Esophagus mucosa (tissue), 1 donor: ENCODE results near the gene USP36. TPM values are rescaled to one million over a fixed set of nuclear protein-coding genes. Genes with fewer than 3 reads are reported as not detected.
"Not testable (repeated sequence)": the region's sequence is repeated elsewhere in the genome, so short reads cannot be mapped to it uniquely, and the experiment has no call there.

ENCODE experiments used
- ATAC-seq: fragments of 200-7000 bp; cut with Tn5 transposase; one replicate; pipeline ENCODE4 v1.9.1; 2020
- total RNA-seq: library from RNA; stranded (reverse); gene quantifications from one replicate; pipeline ENCODE4 v1.2.4, GENCODE V29; 2023
- donor health status: DM: yes; HTN: yes; CAD: no.

The USP36 gene
- total RNA-seq, 1 donor from 2014 or later, result 26.4 TPM

DNA sequence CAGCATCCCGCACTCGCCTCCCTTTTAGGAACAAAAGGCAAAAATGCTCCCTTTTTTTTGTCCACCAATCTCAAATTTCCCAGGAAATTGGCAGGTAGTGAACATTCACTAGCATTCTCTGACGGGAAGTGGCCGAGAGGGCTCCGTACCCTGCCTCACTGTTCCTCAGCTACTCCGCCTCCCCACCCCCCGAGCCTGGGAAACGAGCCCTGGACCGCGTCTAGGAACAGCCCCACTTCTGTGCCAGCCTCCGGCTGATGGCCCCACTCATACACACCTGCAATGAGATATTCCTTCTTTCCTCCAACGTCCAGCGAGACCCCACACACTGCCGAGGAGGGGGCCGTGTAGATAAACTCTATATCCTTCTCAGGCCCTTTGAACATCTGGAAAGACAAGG lies 30.0 kb upstream of the USP36 start:
- ATAC-seq, result no peak

- ATAC-seq, result no peak
Observed at GRCh38 chr17:78868391-78868790, 27.8 kb upstream of the USP36 start.

- not testable (repeated sequence) for ATAC-seq
Observed at GRCh38 chr17:78867046-78867445, 26.4 kb upstream of the USP36 start.

DNA sequence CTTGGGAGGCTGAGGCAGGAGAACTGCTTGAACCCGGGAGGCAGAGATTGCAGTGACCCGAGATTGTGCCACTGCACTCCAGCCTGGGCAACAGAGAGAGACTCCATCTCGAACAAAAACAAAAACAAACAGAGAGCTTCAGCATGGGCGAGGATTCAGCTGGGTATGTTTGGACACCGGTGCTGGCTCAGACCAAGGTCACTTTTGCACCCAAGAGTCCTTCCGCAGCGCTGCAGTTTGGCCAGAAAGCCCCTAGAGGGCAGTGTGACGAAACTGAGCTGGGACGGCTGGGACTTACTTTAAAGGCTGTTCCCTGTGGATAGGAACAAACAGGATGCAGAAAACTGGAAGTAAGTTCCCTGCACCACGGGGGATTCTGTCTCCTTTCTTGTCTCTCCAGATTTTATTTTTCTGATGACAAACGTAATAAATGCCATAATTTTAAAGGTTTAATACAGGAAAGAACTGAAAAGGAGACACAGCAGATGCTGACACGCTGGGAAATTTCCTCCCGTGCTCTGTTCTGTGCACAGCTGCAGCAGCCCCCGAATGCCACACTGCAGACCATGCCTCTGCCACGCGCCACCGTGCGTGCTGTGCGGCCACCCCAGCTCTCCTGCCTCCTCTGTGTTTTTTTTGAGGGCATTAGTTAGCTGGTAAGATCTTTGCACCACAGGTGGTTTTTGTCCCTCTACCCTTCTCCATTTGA lies 25.2 kb upstream of the USP36 start:
- ATAC-seq, result peak; percentile 60

GRCh38 chr17:78864117-78864516 lies 23.5 kb upstream of the USP36 start:
- no peak for ATAC-seq

- peak; percentile 88 for ATAC-seq
Observed at GRCh38 chr17:78862073-78863023, 21.7 kb upstream of the USP36 start.

- ATAC-seq, result no peak
Observed at GRCh38 chr17:78861229-78861628, 20.6 kb upstream of the USP36 start.

DNA sequence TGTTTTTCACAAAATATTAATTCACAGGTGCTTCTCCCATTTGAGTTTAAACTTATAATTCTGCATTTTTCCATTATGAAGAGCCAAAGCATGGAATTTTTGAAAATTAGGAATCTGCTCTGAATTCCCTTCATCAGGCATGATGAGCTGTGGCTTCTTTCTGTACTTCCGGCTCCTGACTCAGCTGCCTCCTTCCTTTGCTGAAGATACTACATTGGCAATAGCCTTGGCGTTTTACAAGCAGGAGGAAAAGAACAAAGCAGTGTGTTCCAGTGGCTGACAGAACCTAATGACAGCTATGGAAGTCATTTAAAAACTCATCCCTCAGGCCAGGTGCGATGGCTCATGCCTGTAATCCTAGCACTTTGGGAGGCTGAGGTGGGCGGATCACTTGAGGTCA lies 18.4 kb upstream of the USP36 start:
- no peak for ATAC-seq

DNA sequence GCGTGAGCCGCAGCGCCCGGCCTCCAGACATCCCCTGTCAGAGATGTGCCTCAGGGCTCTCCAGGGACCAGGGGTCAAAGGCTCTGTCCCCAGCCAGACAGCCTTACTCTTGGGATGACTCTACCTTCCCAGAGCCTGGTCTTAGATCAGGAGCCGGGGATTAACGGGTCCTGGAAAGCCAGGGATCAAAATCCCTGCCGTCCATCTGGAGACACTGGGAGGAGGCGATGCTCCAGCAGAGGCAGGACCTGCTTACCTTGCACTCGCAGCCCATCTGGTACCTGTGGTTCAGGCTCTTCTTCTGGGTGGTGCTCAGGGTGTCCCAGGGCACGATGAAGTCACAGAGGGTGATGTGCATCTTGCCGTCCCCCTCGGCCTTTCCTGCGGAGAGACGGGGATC lies 16.7 kb upstream of the USP36 start:
- ATAC-seq, result no peak

- ATAC-seq, result no peak
Observed at GRCh38 chr17:78855561-78856165, 15.0 kb upstream of the USP36 start.

DNA sequence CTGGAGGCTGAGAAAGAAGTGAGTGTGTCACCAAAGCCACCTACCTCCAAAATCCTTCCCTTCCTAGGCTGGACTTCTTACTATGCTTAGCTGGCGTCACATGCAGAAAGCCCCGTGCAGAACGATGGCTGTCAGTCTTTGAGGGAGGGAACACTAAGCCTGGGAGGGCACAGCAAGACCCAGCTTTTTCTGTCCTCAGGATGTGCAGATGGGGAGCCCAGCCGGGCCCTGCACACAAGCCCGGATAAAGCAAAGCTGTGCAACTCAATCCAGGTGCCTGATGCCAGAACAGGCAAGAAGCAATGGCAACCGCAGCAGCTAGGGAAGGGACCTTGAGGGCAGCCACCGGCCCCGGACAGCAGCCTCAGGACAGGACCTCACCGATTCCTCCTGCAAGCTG lies 13.9 kb upstream of the USP36 start:
- ATAC-seq, result no peak

DNA sequence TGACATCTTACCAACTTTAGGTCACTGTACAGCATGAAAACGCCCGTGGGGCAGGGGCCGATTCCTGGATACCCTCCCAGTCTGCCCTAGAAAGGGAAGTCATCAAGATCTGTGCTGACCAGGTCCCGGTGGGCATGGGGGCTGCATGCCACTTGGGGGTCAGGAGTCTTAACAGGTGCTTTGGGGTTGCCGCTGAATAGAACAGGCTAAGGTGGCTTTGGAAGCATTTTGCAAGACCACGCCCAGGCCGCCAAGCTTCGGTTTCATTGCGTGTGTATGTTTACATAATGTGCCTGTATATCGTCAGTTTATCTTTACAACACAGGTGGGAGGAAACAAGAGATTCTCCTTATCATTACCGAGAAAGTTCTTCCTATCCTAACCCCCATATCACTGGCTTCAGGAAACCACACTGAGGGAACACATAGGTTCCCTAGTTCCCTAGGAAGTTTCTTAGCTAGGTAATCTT lies 13.3 kb upstream of the USP36 start:
- ATAC-seq, result no peak

DNA sequence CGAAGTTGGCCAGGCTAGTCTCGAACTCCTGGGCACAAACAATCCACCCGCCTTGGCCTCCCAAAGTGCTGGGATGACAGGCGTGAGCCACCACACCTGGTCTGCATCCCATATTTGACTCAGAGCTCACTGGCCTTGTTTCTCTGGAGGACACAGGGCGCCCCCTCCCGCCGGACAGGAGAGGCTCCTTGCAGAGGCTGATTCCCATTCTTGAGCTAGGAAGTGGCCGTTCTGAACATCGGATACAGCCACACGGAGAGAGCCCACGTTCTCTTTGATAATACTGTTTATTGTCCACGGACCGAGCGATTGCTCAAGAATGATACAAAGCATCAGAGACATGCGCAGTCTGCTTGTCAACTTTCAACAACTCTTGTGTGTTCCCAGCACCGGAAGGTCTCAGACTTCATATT lies 12.1 kb upstream of the USP36 start:
- ATAC-seq, result no peak

GRCh38 chr17:78849026-78849425 lies 8.4 kb upstream of the USP36 start:
- ATAC-seq, result no peak

- no peak for ATAC-seq
Observed at GRCh38 chr17:78847052-78847451, 6.4 kb upstream of the USP36 start.

- no peak for ATAC-seq
Observed at GRCh38 chr17:78844301-78845005, 3.8 kb upstream of the USP36 start.

- ATAC-seq, result no peak
Observed at GRCh38 chr17:78842881-78843565, 2.4 kb upstream of the USP36 start.

DNA sequence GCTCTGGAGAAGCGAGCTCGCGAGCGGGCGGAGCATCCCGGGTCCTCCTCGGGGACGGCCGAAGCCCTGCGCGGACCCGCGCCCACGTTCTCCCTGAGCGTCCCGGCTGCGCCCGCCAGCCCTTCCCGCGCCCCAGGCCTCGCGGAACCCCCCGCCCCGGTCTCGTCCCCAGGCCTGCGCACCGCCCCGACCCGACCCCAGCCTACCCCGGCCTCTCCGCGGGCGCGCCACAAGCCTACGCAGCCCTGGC lies 159 bp downstream of the USP36 start:
- ATAC-seq, result no peak

DNA sequence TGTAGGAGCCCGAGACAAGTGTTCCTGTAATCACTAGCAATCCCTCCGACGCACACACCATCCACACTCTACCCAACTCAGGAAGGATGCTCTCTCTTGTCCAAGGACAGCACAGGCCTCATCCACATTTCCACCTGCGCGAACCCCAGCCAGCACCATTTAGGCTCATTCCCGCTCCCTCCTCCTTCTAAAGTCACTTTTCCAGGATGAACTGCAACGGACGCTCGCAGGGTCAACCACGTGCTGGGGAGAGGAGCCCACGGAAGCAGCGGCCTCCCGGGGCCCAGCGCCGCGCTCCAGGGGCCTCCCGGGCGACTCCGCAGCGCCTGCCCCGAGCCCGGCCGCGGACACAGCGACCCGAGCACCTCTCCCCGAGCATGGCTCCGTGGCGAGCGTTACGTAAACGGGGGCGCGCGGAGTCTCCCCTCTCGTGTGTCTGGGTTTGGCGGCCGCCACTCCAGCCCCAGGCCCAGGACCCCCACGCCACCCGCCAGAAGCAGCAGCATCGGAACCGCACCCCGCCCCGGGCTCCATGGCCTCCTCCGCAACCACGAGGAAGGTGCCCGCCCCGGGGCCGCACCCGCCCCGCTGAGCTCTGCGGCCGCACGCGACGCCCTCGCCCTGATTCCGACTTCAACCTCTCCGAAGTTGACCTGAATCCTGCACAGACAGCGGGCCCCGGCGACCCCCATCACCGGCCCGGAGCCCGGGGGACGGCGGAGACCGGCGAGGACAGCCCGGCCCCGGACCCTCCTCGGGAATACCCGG lies 668 bp downstream of the USP36 start:
- ATAC-seq, result peak; percentile 53

GRCh38 chr17:78839235-78839761 lies 1.3 kb downstream of the USP36 start:
- ATAC-seq, result no peak

GRCh38 chr17:78838574-78839005 lies 2.0 kb downstream of the USP36 start:
- no peak for ATAC-seq
